ENCODE data around the gene TTF2. TPM values are rescaled to one million over a fixed set of nuclear protein-coding genes. Genes with fewer than 3 reads are reported as not detected.
A peak's percentile ranks its signal among the peaks of the same experiment; 100 is the strongest.

TTF2 gene
- total RNA-seq, 1 donor from 2014 or later: 40.6 TPM

Small RNAs within 50 kb of the gene (microRNA-seq; reads per million reads assigned to microRNA genes)
- gene MIR942: 25.8 reads per million, percentile 47 among the genes with 10 or more reads in this experiment

Other genes starting within 250 kb of the TTF2 start
- gene PTGFRN, start 150.4 kb upstream of the TTF2 start, total RNA-seq: 100 to 108 TPM (median 106 TPM) in 3 replicates
- 3.7 to 5.6 TPM (median 4.1 TPM) in 3 replicates for gene CD101, start 58.6 kb upstream of the TTF2 start, total RNA-seq
- gene TRIM45, start 61.4 kb downstream of the TTF2 start, total RNA-seq: 39.1 to 41.5 TPM (median 40.0 TPM) in 3 replicates
- gene VTCN1, start 150.6 kb downstream of the TTF2 start, total RNA-seq: 27.6 to 28.3 TPM (median 27.9 TPM) in 3 replicates